Loucy (cell line): ENCODE data around the gene GRID2.

ENCODE experiments used
- H2AFZ ChIP-seq: fragments of 200-600 bp; sonication (generic); 2 replicates; pipeline ENCODE4 v1.6.0; 2016; ENCODE audit warnings: antibody characterized with exemption, mild to moderate bottlenecking, low read length, moderate library complexity
- H3F3A ChIP-seq: fragments of 200-600 bp; 2 replicates; pipeline ENCODE4 v1.6.0; 2016; ENCODE audit warnings: antibody characterized with exemption, low read depth, mild to moderate bottlenecking
- H3K27me3 ChIP-seq: fragments of 200-600 bp; sonication (generic); 2 replicates; pipeline ENCODE4 v1.6.1; 2014; ENCODE audit warnings: low read length, mild to moderate bottlenecking; ENCODE audit not compliant: insufficient read depth, poor library complexity, severe bottlenecking
- H3K36me3 ChIP-seq: fragments of 200-600 bp; sonication (generic); 2 replicates; pipeline ENCODE4 v1.6.1; 2016; ENCODE audit warnings: low read length; ENCODE audit not compliant: insufficient read depth
- H3K4me1 ChIP-seq: fragments of 200-600 bp; sonication (generic); 2 replicates; pipeline ENCODE4 v1.5.1; 2014; ENCODE audit warnings: low read length, mild to moderate bottlenecking; ENCODE audit not compliant: insufficient read depth, poor library complexity, severe bottlenecking
- H3K4me2 ChIP-seq: fragments of 200-600 bp; sonication (generic); 2 replicates; pipeline ENCODE4 v1.6.0; 2014; ENCODE audit warnings: antibody characterized with exemption, low read length, low read depth, mild to moderate bottlenecking; ENCODE audit not compliant: poor library complexity, severe bottlenecking
- H3K4me3 ChIP-seq: fragments of 200-600 bp; sonication (generic); 2 replicates; pipeline ENCODE4 v1.5.1; 2014; ENCODE audit warnings: low read length, mild to moderate bottlenecking, mixed read lengths; ENCODE audit not compliant: poor library complexity, severe bottlenecking
- H3K79me2 ChIP-seq: fragments of 200-600 bp; sonication (generic); 2 replicates; pipeline ENCODE4 v1.6.1; 2014; ENCODE audit warnings: low read length; ENCODE audit not compliant: insufficient read depth
- H3K9ac ChIP-seq: fragments of 200-600 bp; sonication (generic); 2 replicates; pipeline ENCODE4 v1.6.0; 2014; ENCODE audit warnings: mild to moderate bottlenecking, low read depth, low read length, moderate library complexity; ENCODE audit not compliant: poor library complexity, severe bottlenecking
- H3K9me2 ChIP-seq: fragments of 200-600 bp; sonication (generic); replicated peaks from 2 replicates; pipeline ENCODE4 v1.6.1; 2016; ENCODE audit warnings: low read depth, low read length, mixed read lengths
- H3K9me3 ChIP-seq: fragments of 200-600 bp; sonication (generic); 2 replicates; pipeline ENCODE4 v1.6.1; 2014; ENCODE audit warnings: mild to moderate bottlenecking, antibody characterized with exemption, low read length, low read depth; ENCODE audit not compliant: insufficient read depth
- H4K20me1 ChIP-seq: fragments of 200-600 bp; sonication (generic); 2 replicates; pipeline ENCODE4 v1.6.0; 2014; ENCODE audit warnings: antibody characterized with exemption, low read length, mild to moderate bottlenecking; ENCODE audit not compliant: insufficient read depth, poor library complexity, severe bottlenecking
- EZH2phosphoT487 ChIP-seq: fragments of 200-600 bp; IDR thresholded peaks from 2 replicates; pipeline ENCODE4 v1.6.1; 2018; ENCODE audit warnings: antibody characterized with exemption, mild to moderate bottlenecking, moderate library complexity, borderline replicate concordance
- TF ChIP-seq, protein P1 (sequence below): fragments of 200-600 bp; sonication (generic); conservative IDR thresholded peaks from 2 replicates; pipeline ENCODE4 v1.5.1; 2014; ENCODE audit warnings: mild to moderate bottlenecking, antibody characterized with exemption, low read length

Gene GRID2

DNA sequence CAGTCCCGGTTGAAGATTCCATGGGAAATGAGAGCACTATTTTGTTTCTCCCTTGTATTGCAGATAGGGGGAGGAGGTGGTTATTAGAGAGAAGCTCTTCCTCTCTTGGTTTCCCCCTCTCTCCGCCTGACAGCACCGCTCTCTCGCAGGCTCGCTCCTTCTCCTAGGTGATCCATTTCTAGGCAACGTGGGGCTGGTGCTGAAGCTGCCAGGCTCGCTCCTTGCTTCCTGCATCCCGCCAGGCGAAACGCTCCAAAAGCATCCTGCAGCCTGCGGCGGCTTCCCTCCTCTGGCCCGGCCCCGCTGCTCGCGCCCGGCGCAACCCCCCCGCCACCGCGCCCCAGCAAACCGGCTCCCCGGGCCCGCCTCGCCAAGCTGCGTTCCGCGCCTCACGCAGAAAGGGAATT, at the start of gene GRID2:
TSS of gene GRID2 (plus strand) at position 346 of the 407 bp plus-strand sequence.
- H3F3A ChIP-seq, result no peaks in the 10 kb centered on the region
- no peaks in the 10 kb centered on the region for H3K9me3 ChIP-seq
- no peak within 1 kb of the TSS for H2AFZ ChIP-seq
- no peaks in the 10 kb centered on the region for H3K9me2 ChIP-seq
- no peak within 1 kb of the TSS for H3K4me3 ChIP-seq
- no peak within 1 kb of the TSS for H3K4me2 ChIP-seq
- no peaks in the 10 kb centered on the region for H3K27me3 ChIP-seq
- no peaks in the 10 kb centered on the region for H3K79me2 ChIP-seq
- no peaks in the 10 kb centered on the region for H4K20me1 ChIP-seq
- no peaks in the 10 kb centered on the region for H3K4me1 ChIP-seq
- no peaks in the 10 kb centered on the region for H3K36me3 ChIP-seq
- no peak within 1 kb of the TSS for H3K9ac ChIP-seq
- TF ChIP-seq, protein P1, sequence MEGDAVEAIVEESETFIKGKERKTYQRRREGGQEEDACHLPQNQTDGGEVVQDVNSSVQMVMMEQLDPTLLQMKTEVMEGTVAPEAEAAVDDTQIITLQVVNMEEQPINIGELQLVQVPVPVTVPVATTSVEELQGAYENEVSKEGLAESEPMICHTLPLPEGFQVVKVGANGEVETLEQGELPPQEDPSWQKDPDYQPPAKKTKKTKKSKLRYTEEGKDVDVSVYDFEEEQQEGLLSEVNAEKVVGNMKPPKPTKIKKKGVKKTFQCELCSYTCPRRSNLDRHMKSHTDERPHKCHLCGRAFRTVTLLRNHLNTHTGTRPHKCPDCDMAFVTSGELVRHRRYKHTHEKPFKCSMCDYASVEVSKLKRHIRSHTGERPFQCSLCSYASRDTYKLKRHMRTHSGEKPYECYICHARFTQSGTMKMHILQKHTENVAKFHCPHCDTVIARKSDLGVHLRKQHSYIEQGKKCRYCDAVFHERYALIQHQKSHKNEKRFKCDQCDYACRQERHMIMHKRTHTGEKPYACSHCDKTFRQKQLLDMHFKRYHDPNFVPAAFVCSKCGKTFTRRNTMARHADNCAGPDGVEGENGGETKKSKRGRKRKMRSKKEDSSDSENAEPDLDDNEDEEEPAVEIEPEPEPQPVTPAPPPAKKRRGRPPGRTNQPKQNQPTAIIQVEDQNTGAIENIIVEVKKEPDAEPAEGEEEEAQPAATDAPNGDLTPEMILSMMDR, result no peak
- TF ChIP-seq EZH2phosphoT487, result no peak

DNA sequence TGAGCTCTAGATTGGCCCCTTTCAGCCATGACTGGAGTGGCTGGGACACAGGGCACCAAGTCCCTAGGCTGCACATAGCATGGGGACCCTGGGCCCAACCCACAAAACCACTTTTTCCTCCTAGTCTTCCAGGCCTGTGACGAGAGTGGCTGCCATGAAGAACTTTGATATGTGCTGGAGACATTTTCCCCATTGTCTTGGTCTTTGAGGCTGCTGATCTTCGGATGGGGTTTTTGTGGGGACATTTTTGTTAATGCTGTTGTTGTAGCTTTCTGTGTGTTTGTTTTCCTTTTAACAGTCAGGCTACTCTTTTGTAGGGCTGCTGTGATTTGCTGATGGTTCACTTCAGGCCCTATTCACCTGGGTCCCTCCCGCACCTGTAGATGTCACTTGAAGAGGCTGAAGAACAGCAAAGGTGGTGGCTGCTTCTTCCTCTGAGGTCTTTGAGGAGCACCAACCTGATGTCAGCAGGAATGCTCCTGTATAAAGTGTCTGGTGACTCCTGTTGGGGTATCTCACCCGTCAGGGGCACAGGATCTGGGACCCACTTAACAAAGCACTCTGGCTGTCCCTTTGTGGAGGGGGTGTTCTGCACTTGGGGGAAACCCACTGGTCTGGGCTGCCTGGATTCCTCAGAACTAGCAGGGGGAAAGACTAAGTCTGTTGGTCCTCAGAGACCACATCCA, 49.6 kb upstream of the GRID2 start:
- no peaks in the 10 kb centered on the region for H3K4me1 ChIP-seq
- no peaks in the 10 kb centered on the region for H4K20me1 ChIP-seq
- TF ChIP-seq, protein P1, result no peak
- TF ChIP-seq EZH2phosphoT487, result no peak
- H3K9ac ChIP-seq, result no peak overlapping the region
- H3K36me3 ChIP-seq, result no peaks in the 10 kb centered on the region
- H3K4me3 ChIP-seq, result no peak overlapping the region
- H3K27me3 ChIP-seq, result no peaks in the 10 kb centered on the region
- H3K9me2 ChIP-seq, result no peaks in the 10 kb centered on the region
- no peak overlapping the region for H3K4me2 ChIP-seq
- no peaks in the 10 kb centered on the region for H3F3A ChIP-seq
- no peak overlapping the region for H2AFZ ChIP-seq
- H3K9me3 ChIP-seq, result no peaks in the 10 kb centered on the region; the same call in 1 of the 2 replicates
- no peaks in the 10 kb centered on the region for H3K79me2 ChIP-seq

DNA sequence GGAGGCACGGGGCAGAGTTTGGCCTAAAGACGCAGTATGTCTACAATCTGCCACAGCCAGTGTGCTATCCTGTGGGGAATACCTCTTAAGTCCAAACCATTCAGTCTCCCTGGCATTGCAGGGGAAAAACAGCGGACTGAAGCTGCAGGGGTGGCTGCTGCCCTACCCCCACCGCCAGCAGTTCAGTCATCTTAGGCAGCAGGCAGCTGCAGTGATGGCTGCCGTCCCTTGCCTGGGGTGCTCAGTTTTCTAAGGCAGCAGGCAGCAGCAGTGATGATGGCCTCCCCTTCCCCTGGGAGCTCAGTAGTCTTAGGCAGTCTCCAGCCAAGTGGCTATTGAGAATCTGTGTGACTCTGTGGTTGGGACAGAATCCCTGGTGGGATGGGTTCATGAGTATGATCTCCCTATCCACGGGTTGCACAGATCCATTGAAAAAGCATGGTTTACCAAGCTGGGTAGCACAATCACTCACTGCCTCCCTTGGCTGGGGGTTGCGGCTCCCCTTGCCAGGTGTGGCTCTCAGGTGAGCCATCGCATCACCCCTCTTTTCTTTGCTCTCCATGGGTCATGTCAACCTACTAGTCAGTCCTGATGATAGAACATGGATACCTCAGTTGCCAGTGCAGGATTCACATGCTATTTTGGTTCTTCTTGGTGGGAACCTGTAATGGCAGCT, 48.9 kb upstream of the GRID2 start:
- no peaks in the 10 kb centered on the region for H3K36me3 ChIP-seq
- H2AFZ ChIP-seq, result no peak overlapping the region
- H3K9ac ChIP-seq, result no peak overlapping the region
- H3K9me2 ChIP-seq, result no peaks in the 10 kb centered on the region
- no peaks in the 10 kb centered on the region; the same call in 1 of the 2 replicates for H3K9me3 ChIP-seq
- H3K4me3 ChIP-seq, result no peak overlapping the region
- H3F3A ChIP-seq, result no peaks in the 10 kb centered on the region
- no peaks in the 10 kb centered on the region for H3K4me1 ChIP-seq
- no peaks in the 10 kb centered on the region for H3K27me3 ChIP-seq
- no peaks in the 10 kb centered on the region for H3K79me2 ChIP-seq
- no peak overlapping the region for H3K4me2 ChIP-seq
- H4K20me1 ChIP-seq, result no peaks in the 10 kb centered on the region
- TF ChIP-seq EZH2phosphoT487, result no peak
- TF ChIP-seq, protein P1, result no peak
